ENCODE results near the gene ADNP. TPM values are rescaled to one million over a fixed set of nuclear protein-coding genes. Genes with fewer than 3 reads are reported as not detected.

ADNP gene
- 13.3 TPM in 2 replicates for polyA plus RNA-seq (2012; rRNA removed)
- 21.5 and 22.5 TPM in 2 replicates for polyA plus RNA-seq (2012; cell fraction: cytosol; rRNA removed)
- polyA plus RNA-seq (2012; cell fraction: nucleus; rRNA removed) = 27.6 and 49.7 TPM in 2 replicates

DNA sequence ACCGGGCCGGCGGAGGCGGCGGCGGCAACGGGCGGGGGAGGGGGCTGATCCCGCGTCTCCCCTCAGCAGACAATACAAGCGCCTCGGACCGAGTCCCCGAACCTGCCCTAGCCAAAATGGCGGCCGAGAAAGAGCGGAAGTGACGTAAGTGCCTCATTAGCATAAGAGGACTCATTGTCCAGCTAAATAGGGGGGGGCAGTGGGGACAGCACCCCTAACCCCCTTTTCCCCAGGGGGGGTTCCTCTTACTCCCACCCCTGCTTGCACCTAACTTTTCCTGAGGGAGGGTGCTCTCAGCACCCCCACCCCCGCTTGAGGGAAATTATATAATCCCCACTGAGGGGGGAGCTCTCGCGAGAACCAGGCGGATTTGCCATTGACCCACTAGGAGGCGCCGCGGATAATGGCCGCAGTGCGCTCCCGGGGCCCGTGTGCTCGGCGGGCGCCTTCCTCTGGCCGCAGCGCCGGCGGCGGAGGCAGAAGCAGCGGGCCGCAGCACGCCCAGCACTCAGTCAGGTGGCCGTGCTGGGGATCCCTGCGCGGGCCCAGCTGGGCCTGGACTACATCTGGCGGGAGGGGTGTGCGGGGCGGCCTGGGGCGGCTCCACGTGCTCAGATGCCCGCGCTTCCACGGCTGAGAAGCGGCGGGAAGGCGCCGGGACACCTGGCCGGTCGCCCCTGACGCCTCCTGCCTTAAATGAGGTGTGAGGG, at the start of gene ADNP:
Gene ADNP, minus strand, starts transcription at position 132 of the 710 bp plus-strand sequence. CDS start 27,441 bp downstream, outside the sequence.
- ChIA-PET POLR2A (interaction anchor here (0.5 to 3.4 kb wide), 10 partner anchors 16 to 891 kb away, joined by 3 to 40 read pairs (median 3); partner anchors contain the start of genes BCAS4, DPM1, MOCS3 and PARD6B), CTCF (interaction anchor here (0.6 to 16.1 kb wide), 24 partner anchors 9 to 1715 kb away, joined by 3 to 340 read pairs (median 3); partner anchors contain the start of genes BCAS4, DPM1 and MOCS3)
- H3K4me2 ChIP-seq = peak within 1 kb of the TSS; percentile 85; the same call in 1 of the 2 replicates
- H3K9me2 ChIP-seq = no peaks in the 10 kb centered on the region
- no peaks in the 10 kb centered on the region for H3K27me3 ChIP-seq (ENCODE audit: insufficient read depth)
- H4K20me1 ChIP-seq (ENCODE audit: insufficient read depth) = peaks cover 28% of the 10 kb centered on the region
- peaks cover 19 to 36% of the 10 kb centered on the region in 2 experiments for H3K4me1 ChIP-seq (ENCODE audit: control insufficient read depth in 1 of 2, insufficient read depth in 2 of 2, low read depth in 1 of 2, low read length in 1 of 2)
- peaks cover 41% of the 10 kb centered on the region for H3K79me2 ChIP-seq (ENCODE audit: insufficient read depth)
- 0% methylated on average over 5 of the region's 58 CpGs for WGBS (ENCODE audit: low lambda C conversion rate)
- H3K9ac ChIP-seq = peak within 1 kb of the TSS; percentile 86
- peak within 1 kb of the TSS; percentile 93 to 99 for H3K27ac ChIP-seq (ENCODE audit: low read depth in 2 of 2, low read length in 1 of 2)
- H3F3A ChIP-seq (replicated peaks; ENCODE audit: insufficient read depth) = peaks cover 52% of the 10 kb centered on the region
- H3K9me3 ChIP-seq = no peaks in the 10 kb centered on the region
- peak within 1 kb of the TSS; percentile 82 to 94 for H3K4me3 ChIP-seq (ENCODE audit: low read depth in 2 of 2, low read length in 1 of 2)
- peak within 1 kb of the TSS; percentile 69; the same call in 1 of the 2 replicates for H2AFZ ChIP-seq (ENCODE audit: low read depth)
- peak; percentile 91 for DNase-seq
- peaks cover 58 to 60% of the 10 kb centered on the region in 2 experiments for H3K36me3 ChIP-seq (replicated peaks in 1 of 2; ENCODE audit: control insufficient read depth in 1 of 2, insufficient read depth in 2 of 2, low read length in 1 of 2)
- TF ChIP-seq CHD2 (IDR thresholded peaks at IDR 0.05; ENCODE audit: low read length, partially characterized antibody) (peak; percentile 99), RAD21 (IDR thresholded peaks at IDR 0.05; ENCODE audit: low read length) (peak; percentile 16; the same call in 1 of the 2 replicates), FOXM1 (IDR thresholded peaks at IDR 0.05; ENCODE audit: low read depth) (no peak), MEF2A (IDR thresholded peaks at IDR 0.05; ENCODE audit: borderline replicate concordance, low read depth) (no peak), JUND (IDR thresholded peaks at IDR 0.05) (peak; percentile 28; the same call in 1 of the 2 replicates), POLR2AphosphoS5 (IDR thresholded peaks at IDR 0.05; ENCODE audit: low read depth, low read length) (peak; percentile 83), ELF1 (IDR thresholded peaks at IDR 0.05) (no peak; the same call in 1 of the 2 replicates), GABPA (IDR thresholded peaks at IDR 0.05; ENCODE audit: low read depth) (peak; percentile 66), TCF12 (IDR thresholded peaks at IDR 0.05) (peak; percentile 19; the same call in 1 of the 2 replicates), YY1 (IDR thresholded peaks at IDR 0.05; ENCODE audit: low read depth) (peak; percentile 90), RFX5 (IDR thresholded peaks at IDR 0.05; ENCODE audit: low read length) (peak; percentile 64), EP300 (IDR thresholded peaks at IDR 0.05; ENCODE audit: borderline replicate concordance in 1 of 2, low read depth in 1 of 2, low read length in 1 of 2) (peak in 1 of 2 experiments; percentile 14; a peak in 3 of 4 replicates), GATA2 (CRISPR knock-in tag; IDR thresholded peaks at IDR 0.05) (peak; percentile 13; the same call in 1 of the 2 replicates), RXRA (IDR thresholded peaks at IDR 0.05; ENCODE audit: borderline replicate concordance, low read depth) (no peak; the same call in 1 of the 2 replicates), EZH2phosphoT487 (IDR thresholded peaks at IDR 0.05; ENCODE audit: borderline replicate concordance, low read depth) (no peak), FOSL2 (IDR thresholded peaks at IDR 0.05; ENCODE audit: borderline replicate concordance, low read depth) (0 out of 2 replicates have a peak, but pooled peaks have one; percentile 3), SIN3A (IDR thresholded peaks at IDR 0.05; ENCODE audit: borderline replicate concordance, low read depth, low read length) (peak; percentile 77), SMC3 (IDR thresholded peaks at IDR 0.05; ENCODE audit: low read depth, low read length) (peak; percentile 17; the same call in 1 of the 2 replicates), MXI1 (IDR thresholded peaks at IDR 0.05; ENCODE audit: low read depth, low read length) (peak; percentile 93)
- TF ChIP-seq, protein P1, sequence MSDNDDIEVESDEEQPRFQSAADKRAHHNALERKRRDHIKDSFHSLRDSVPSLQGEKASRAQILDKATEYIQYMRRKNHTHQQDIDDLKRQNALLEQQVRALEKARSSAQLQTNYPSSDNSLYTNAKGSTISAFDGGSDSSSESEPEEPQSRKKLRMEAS (IDR thresholded peaks at IDR 0.05; ENCODE audit: low read depth) = peak; percentile 91
- TF ChIP-seq, protein P2, sequence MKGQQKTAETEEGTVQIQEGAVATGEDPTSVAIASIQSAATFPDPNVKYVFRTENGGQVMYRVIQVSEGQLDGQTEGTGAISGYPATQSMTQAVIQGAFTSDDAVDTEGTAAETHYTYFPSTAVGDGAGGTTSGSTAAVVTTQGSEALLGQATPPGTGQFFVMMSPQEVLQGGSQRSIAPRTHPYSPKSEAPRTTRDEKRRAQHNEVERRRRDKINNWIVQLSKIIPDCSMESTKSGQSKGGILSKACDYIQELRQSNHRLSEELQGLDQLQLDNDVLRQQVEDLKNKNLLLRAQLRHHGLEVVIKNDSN (IDR thresholded peaks at IDR 0.05; ENCODE audit: borderline replicate concordance, low read depth) = peak; percentile 80
- TF ChIP-seq, protein P3, sequence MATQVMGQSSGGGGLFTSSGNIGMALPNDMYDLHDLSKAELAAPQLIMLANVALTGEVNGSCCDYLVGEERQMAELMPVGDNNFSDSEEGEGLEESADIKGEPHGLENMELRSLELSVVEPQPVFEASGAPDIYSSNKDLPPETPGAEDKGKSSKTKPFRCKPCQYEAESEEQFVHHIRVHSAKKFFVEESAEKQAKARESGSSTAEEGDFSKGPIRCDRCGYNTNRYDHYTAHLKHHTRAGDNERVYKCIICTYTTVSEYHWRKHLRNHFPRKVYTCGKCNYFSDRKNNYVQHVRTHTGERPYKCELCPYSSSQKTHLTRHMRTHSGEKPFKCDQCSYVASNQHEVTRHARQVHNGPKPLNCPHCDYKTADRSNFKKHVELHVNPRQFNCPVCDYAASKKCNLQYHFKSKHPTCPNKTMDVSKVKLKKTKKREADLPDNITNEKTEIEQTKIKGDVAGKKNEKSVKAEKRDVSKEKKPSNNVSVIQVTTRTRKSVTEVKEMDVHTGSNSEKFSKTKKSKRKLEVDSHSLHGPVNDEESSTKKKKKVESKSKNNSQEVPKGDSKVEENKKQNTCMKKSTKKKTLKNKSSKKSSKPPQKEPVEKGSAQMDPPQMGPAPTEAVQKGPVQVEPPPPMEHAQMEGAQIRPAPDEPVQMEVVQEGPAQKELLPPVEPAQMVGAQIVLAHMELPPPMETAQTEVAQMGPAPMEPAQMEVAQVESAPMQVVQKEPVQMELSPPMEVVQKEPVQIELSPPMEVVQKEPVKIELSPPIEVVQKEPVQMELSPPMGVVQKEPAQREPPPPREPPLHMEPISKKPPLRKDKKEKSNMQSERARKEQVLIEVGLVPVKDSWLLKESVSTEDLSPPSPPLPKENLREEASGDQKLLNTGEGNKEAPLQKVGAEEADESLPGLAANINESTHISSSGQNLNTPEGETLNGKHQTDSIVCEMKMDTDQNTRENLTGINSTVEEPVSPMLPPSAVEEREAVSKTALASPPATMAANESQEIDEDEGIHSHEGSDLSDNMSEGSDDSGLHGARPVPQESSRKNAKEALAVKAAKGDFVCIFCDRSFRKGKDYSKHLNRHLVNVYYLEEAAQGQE (IDR thresholded peaks at IDR 0.05; ENCODE audit: low read depth, low read length) = peak; percentile 73; the same call in 1 of the 2 replicates
- TF ChIP-seq, protein P4, sequence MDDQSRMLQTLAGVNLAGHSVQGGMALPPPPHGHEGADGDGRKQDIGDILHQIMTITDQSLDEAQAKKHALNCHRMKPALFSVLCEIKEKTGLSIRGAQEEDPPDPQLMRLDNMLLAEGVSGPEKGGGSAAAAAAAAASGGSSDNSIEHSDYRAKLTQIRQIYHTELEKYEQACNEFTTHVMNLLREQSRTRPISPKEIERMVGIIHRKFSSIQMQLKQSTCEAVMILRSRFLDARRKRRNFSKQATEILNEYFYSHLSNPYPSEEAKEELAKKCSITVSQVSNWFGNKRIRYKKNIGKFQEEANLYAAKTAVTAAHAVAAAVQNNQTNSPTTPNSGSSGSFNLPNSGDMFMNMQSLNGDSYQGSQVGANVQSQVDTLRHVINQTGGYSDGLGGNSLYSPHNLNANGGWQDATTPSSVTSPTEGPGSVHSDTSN (IDR thresholded peaks at IDR 0.05) = peak; percentile 70
- TF ChIP-seq, protein P5, sequence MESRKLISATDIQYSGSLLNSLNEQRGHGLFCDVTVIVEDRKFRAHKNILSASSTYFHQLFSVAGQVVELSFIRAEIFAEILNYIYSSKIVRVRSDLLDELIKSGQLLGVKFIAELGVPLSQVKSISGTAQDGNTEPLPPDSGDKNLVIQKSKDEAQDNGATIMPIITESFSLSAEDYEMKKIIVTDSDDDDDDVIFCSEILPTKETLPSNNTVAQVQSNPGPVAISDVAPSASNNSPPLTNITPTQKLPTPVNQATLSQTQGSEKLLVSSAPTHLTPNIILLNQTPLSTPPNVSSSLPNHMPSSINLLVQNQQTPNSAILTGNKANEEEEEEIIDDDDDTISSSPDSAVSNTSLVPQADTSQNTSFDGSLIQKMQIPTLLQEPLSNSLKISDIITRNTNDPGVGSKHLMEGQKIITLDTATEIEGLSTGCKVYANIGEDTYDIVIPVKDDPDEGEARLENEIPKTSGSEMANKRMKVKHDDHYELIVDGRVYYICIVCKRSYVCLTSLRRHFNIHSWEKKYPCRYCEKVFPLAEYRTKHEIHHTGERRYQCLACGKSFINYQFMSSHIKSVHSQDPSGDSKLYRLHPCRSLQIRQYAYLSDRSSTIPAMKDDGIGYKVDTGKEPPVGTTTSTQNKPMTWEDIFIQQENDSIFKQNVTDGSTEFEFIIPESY (IDR thresholded peaks at IDR 0.05; ENCODE audit: borderline replicate concordance, low read depth) = peak; percentile 97

All from SK-N-SH (cell line).